Activated CD4-positive, CD25-positive, alpha-beta regulatory T cell (primary cell): ENCODE data around the gene EIF5A.
A peak's percentile ranks its signal among the peaks of the same experiment; 100 is the strongest.

Experiments
- DNase-seq, 4 experiments: peaks; one replicate each; lab custom pipeline; 2025; lab: John Stamatoyannopoulos, UW

EIF5A gene

GRCh38 chr17:7313088-7313889, 5.9 kb downstream of the EIF5A start:
- DNase-seq, result no peak

- no peak for DNase-seq
Measured at GRCh38 chr17:7313890-7314718, 6.7 kb downstream of the EIF5A start.

- peak; percentile 84 to 93 (median 90) for DNase-seq
Measured at GRCh38 chr17:7314719-7315569, 7.5 kb downstream of the EIF5A start, which contains the start of gene GPS2. TSS of gene GPS2 (minus strand) at chr17:7315360. CDS start at chr17:7315052, 308 bp downstream.

GRCh38 chr17:7315570-7316235, 8.3 kb downstream of the EIF5A start:
- no peak for DNase-seq

GRCh38 chr17:7317161-7317803, 9.9 kb downstream of the EIF5A start:
- no peak for DNase-seq

GRCh38 chr17:7318121-7318860, 10.9 kb downstream of the EIF5A start:
- DNase-seq, result no peak

GRCh38 chr17:7321466-7321865, 14.0 kb downstream of the EIF5A start:
- no peak for DNase-seq

GRCh38 chr17:7322520-7323194, 15.2 kb downstream of the EIF5A start:
- DNase-seq, result no peak

- peak; percentile 34 to 52 (median 43) for DNase-seq
Measured at GRCh38 chr17:7323731-7324437, 16.5 kb downstream of the EIF5A start.

DNA sequence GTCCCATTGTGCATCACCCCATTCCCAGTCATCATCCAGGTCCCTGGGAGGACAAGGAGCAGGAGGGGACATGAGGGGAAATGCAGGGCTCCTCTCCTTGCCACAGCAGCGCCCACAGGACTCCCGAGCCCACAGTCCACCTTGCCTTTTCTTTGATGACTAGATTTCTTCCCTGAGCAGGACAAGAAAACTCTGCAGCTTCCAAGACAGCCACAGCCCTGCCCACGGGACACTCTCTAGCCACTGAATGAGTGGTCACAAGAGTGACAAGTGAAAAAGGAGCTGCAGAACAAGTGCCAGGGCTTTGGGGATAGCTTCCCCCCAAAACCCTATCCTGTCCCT, 17.0 kb downstream of the EIF5A start:
- DNase-seq, result no peak

GRCh38 chr17:7325031-7325528, 17.7 kb downstream of the EIF5A start:
- DNase-seq, result no peak

DNA sequence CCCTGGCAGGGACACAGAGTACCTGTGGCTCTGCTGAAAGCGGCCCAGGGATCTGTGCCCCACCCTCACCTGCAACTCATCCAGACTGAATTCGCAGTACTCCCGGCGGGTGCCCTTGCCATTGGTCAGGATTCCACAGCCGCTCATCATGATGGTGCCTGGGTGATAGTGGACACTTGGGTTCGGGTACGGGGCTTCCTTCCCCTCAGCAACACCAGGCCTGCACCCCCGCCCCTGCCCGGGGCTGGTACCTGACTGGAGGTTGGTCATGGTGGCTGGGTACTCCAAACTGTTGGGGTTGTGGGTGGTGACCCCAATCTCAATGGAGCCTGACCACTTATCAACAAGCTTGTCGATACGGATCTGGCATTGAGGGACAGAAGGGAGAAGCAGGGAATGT, 18.8 kb downstream of the EIF5A start:
- DNase-seq, result no peak

GRCh38 chr17:7327056-7327455, 19.6 kb downstream of the EIF5A start:
- DNase-seq, result no peak

DNA sequence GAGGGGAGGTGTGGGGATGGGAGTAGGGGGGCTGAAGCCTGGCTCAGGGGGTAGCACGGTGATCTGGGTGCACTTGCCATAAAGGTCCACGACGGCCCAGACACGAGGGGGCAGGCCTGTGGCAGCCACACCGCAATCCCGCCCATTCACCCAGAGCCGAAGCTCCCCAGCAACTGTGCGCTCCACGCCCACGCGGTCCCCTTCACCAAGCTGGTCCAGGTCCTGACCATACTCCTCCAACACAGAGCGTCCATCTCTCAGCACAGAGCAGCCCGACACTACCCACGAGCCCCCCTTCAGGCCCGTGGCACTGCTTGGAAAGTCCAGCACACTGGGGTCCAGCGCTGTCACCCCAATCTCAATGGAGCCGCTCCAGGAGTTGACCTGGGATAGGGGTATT, 20.1 kb downstream of the EIF5A start:
- DNase-seq, result no peak

DNA sequence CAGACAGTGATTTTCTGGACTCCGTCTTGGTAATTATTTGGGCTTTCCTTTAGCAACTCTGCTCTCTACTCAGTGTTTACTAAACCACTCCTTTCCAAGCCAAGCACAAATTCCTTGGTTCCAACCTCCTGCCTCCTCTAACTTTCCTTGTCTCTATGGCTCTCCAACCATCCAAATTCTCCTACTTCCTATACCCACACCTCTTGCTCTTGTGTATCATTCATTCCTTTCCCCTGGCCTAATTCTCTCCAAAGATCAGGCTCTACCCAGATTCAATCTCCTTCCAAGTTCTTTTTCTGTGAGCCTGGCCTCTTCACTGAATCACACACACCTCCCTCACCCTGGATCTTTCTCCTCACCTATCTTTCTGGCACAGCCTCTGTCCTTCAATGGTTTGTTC, 20.6 kb downstream of the EIF5A start:
- DNase-seq, result no peak

DNA sequence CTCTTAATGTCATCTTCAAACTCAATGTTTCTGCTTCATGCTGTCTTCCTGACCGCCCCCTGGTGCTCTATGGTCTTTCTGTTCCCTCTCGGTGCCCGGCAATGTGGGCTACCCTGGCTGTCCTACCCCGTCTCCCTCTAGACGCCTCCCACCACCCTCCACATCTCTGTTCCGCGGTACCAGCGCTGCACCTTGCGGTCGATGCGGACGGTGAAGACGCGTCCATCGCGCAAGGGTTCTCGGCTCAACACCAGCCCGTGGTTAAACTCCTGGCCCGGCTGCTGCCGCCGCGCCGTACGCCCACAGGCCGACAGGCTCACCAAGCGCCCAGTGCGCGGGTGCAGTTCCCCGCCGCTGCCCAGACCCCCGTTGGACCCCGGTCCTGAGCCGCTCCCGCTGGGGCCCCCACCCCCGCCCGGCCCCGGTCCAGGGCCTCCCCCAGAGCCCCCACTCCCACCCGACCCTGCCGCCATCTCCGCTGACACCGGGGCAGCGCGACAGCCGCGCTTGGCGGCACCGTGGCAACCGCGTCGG, 21.5 kb downstream of the EIF5A start, which contains the start of gene NEURL4:
NEURL4 (minus strand) TSS at position 496 of the 534 bp plus-strand sequence; CDS start at position 473, 23 bp downstream.
- DNase-seq, result no peak

DNA sequence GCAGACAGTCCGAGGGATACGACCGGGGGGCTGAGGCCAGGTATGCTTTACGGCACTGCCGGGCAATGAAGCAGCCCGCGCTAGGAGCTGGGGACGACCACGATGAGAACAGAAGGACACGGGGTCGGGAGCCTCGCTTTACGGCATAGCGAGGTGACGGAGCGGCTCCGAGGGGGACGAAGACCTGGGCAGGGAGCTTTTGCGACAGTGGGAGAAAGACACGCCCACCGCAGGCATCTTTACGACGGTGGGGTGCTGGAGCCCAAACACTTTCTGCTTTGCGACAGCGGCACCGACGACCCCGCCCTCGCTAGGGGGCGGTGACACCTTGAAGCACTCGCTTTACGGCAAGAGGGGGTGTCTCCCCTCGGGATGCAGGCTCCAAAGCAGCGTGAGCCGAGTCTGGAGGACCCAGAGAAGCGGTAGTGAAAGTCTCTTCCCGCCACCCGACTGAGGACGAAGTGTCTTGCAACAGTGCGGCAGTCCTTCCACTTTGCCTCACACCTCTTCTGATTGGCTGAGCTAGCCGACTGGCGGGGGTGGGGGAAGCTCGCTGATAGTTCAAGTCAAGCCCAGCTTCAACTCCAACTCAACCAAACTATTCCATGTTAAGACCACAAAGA, 22.1 kb downstream of the EIF5A start:
- peak; percentile 88 to 96 (median 91) for DNase-seq

DNA sequence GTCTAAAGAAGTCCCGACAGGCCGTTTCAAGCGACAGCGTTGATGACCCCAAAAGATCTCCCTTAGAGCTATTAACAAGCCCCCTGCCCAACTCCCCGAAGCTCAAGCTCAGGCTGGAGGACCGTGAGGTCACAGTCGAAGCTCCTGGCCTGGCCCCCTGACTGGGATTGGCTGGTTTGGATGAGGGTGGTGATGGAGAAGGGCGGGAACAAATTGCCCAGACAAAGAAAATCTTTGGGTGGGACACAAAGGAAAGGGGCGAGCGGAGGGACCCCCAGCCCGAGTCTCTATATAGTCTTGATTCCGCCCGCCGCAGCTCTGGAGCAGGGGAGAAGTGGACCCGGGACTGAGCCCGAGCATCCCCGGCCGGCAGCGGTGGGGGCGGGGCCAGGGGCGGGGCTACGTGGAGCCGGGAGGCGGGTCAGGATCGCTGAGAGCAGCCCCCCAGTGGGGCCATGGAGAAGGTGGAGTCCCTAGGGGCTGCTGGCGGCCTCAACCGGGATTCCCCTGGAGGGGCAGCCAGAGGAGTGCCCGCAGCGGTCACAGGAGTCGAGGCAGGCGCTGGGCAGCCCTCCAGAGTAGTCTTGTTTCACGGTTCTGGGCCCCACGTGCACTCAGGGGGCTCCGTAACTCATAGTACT, 22.7 kb downstream of the EIF5A start:
- DNase-seq, result peak; percentile 39 to 67 (median 49)
